Stomach smooth muscle (tissue), 2 donors: Measurements from ENCODE around the gene CDH18.

Source experiments
- H3K27ac ChIP-seq: one replicate; pipeline ENCODE4 v1.7.0; 2013; ENCODE audit warnings: mild to moderate bottlenecking, low read length, inconsistent platforms
- H3K27me3 ChIP-seq, 2 donors: one replicate each; pipeline ENCODE4 v1.7.0; 2013; ENCODE audit warnings: low read length in 2 of 2; ENCODE audit not compliant: insufficient read depth in 2 of 2, control insufficient read depth in 1 of 2
- H3K36me3 ChIP-seq, 2 donors: one replicate each; pipeline ENCODE4 v1.7.0; 2013; ENCODE audit warnings: low read length in 2 of 2; ENCODE audit not compliant: control insufficient read depth in 2 of 2, insufficient read depth in 2 of 2
- H3K4me1 ChIP-seq: one replicate; pipeline ENCODE4 v1.7.0; 2013; ENCODE audit warnings: low read length; ENCODE audit not compliant: control insufficient read depth, insufficient read depth
- H3K4me3 ChIP-seq, 2 donors: one replicate each; pipeline ENCODE4 v1.7.0; 2013; ENCODE audit warnings: low read length in 2 of 2
- H3K9ac ChIP-seq, 2 donors: one replicate each; pipeline ENCODE4 v1.7.0; 2013; ENCODE audit warnings: low read length in 2 of 2, mild to moderate bottlenecking in 1 of 2
- H3K9me3 ChIP-seq, 2 donors: one replicate each; pipeline ENCODE4 v1.7.0; 2013; ENCODE audit warnings: low read length in 2 of 2; ENCODE audit not compliant: control insufficient read depth in 2 of 2
- donor health status: healthy.
- donor health status: Pancreatic carcinoma.

The CDH18 gene

GRCh38 chr5:19902316-19902934 is 85.6 kb downstream of the CDH18 start:
- H3K36me3 ChIP-seq, result no peaks in the 10 kb centered on the region
- H3K4me1 ChIP-seq, result no peaks in the 10 kb centered on the region
- H3K27ac ChIP-seq, result no peak overlapping the region
- H3K9me3 ChIP-seq, result no peaks in the 10 kb centered on the region
- H3K4me3 ChIP-seq, result no peak overlapping the region
- H3K9ac ChIP-seq, result no peak overlapping the region
- no peaks in the 10 kb centered on the region for H3K27me3 ChIP-seq

GRCh38 chr5:19900269-19900668 is 87.7 kb downstream of the CDH18 start:
- Histone ChIP-seq H3K36me3 (no peaks in the 10 kb centered on the region), H3K4me3 (no peak overlapping the region), H3K27me3 (no peaks in the 10 kb centered on the region), H3K9ac (no peak overlapping the region), H3K9me3 (no peaks in the 10 kb centered on the region), H3K4me1 (no peaks in the 10 kb centered on the region), H3K27ac (no peak overlapping the region)

- Histone ChIP-seq H3K36me3 (no peaks in the 10 kb centered on the region), H3K27ac (no peak overlapping the region), H3K4me1 (no peaks in the 10 kb centered on the region), H3K9me3 (no peaks in the 10 kb centered on the region), H3K4me3 (no peak overlapping the region), H3K9ac (no peak overlapping the region), H3K27me3 (no peaks in the 10 kb centered on the region)
Measured at GRCh38 chr5:19891658-19892057, 96.3 kb downstream of the CDH18 start.

- Histone ChIP-seq H3K9ac (no peak overlapping the region), H3K4me3 (no peak overlapping the region), H3K27me3 (no peaks in the 10 kb centered on the region)
Measured at GRCh38 chr5:19886123-19886917, 101.7 kb downstream of the CDH18 start.

GRCh38 chr5:19885040-19885824 is 102.8 kb downstream of the CDH18 start:
- Histone ChIP-seq H3K36me3 (no peaks in the 10 kb centered on the region), H3K4me3 (no peak overlapping the region), H3K27ac (no peak overlapping the region), H3K4me1 (no peaks in the 10 kb centered on the region), H3K9ac (no peak overlapping the region), H3K9me3 (no peaks in the 10 kb centered on the region), H3K27me3 (no peaks in the 10 kb centered on the region)

More at GRCh38 chr5:19886123-19886917, 101.7 kb downstream of the CDH18 start:
- H3K4me1 ChIP-seq, result no peaks in the 10 kb centered on the region
- H3K27ac ChIP-seq, result no peak overlapping the region
- no peaks in the 10 kb centered on the region for H3K9me3 ChIP-seq
- H3K36me3 ChIP-seq, result no peaks in the 10 kb centered on the region

GRCh38 chr5:19880859-19881436 is 107.1 kb downstream of the CDH18 start:
- Histone ChIP-seq H3K27me3 (no peaks in the 10 kb centered on the region), H3K4me1 (no peaks in the 10 kb centered on the region), H3K36me3 (no peaks in the 10 kb centered on the region), H3K9ac (no peak overlapping the region), H3K27ac (no peak overlapping the region), H3K9me3 (no peaks in the 10 kb centered on the region), H3K4me3 (no peak overlapping the region)

GRCh38 chr5:19880458-19880857 is 107.5 kb downstream of the CDH18 start:
- Histone ChIP-seq H3K9ac (no peak overlapping the region), H3K36me3 (no peaks in the 10 kb centered on the region), H3K27ac (no peak overlapping the region), H3K4me1 (no peaks in the 10 kb centered on the region), H3K9me3 (no peaks in the 10 kb centered on the region), H3K27me3 (no peaks in the 10 kb centered on the region), H3K4me3 (no peak overlapping the region)

GRCh38 chr5:19874811-19875210 is 113.2 kb downstream of the CDH18 start:
- H3K9me3 ChIP-seq, result peaks cover 0 to 4% of the 10 kb centered on the region in 2 donors
- H3K4me1 ChIP-seq, result no peaks in the 10 kb centered on the region
- H3K4me3 ChIP-seq, result no peak overlapping the region
- no peaks in the 10 kb centered on the region for H3K36me3 ChIP-seq
- no peaks in the 10 kb centered on the region for H3K27me3 ChIP-seq
- no peak overlapping the region for H3K27ac ChIP-seq
- H3K9ac ChIP-seq, result no peak overlapping the region

- Histone ChIP-seq H3K4me3 (no peak overlapping the region), H3K4me1 (no peaks in the 10 kb centered on the region), H3K27me3 (no peaks in the 10 kb centered on the region), H3K27ac (no peak overlapping the region), H3K36me3 (no peaks in the 10 kb centered on the region), H3K9ac (no peak overlapping the region), H3K9me3 (no peaks in the 10 kb centered on the region)
Measured at GRCh38 chr5:19866090-19866450, 121.9 kb downstream of the CDH18 start.

GRCh38 chr5:19865336-19866089 is 122.5 kb downstream of the CDH18 start:
- H3K36me3 ChIP-seq, result no peaks in the 10 kb centered on the region
- no peak overlapping the region for H3K27ac ChIP-seq
- no peaks in the 10 kb centered on the region for H3K4me1 ChIP-seq
- H3K27me3 ChIP-seq, result no peaks in the 10 kb centered on the region
- H3K4me3 ChIP-seq, result no peak overlapping the region
- H3K9me3 ChIP-seq, result no peaks in the 10 kb centered on the region
- no peak overlapping the region for H3K9ac ChIP-seq
